Measurements from ENCODE around the gene LHFPL3.

The LHFPL3 gene

GRCh38 chr7:104397442-104397841, 69.0 kb downstream of the LHFPL3 start:
- no peak for TF ChIP-seq USF1 (IDR thresholded peaks at IDR 0.05)
- no peak for TF ChIP-seq EGR1 (IDR thresholded peaks at IDR 0.05)
- no peak for TF ChIP-seq TEAD4 (IDR thresholded peaks at IDR 0.05)
- TF ChIP-seq TCF12 (IDR thresholded peaks at IDR 0.05; ENCODE audit: low read depth) = no peak
- no peak for TF ChIP-seq YY1 (IDR thresholded peaks at IDR 0.05; ENCODE audit: low read depth)

- TF ChIP-seq TCF12 (IDR thresholded peaks at IDR 0.05; ENCODE audit: low read depth) = no peak
- no peak for TF ChIP-seq ZBTB7A (IDR thresholded peaks at IDR 0.05; ENCODE audit: low read depth)
- TF ChIP-seq REST (IDR thresholded peaks at IDR 0.05; ENCODE audit: low read depth) = no peak
- no peak for TF ChIP-seq YY1 (IDR thresholded peaks at IDR 0.05; ENCODE audit: low read depth)
- TF ChIP-seq NFIC (IDR thresholded peaks at IDR 0.05) = no peak
- TF ChIP-seq MAX (IDR thresholded peaks at IDR 0.05) = no peak
- no peak for TF ChIP-seq CEBPB (IDR thresholded peaks at IDR 0.05)
- TF ChIP-seq TEAD4 (IDR thresholded peaks at IDR 0.05) = no peak
- no peak for TF ChIP-seq CREB1 (IDR thresholded peaks at IDR 0.05; ENCODE audit: low read depth)
- no peak for TF ChIP-seq EGR1 (IDR thresholded peaks at IDR 0.05)
- TF ChIP-seq FOXM1 (IDR thresholded peaks at IDR 0.05; ENCODE audit: borderline replicate concordance, low read depth) = no peak
- TF ChIP-seq TAF1 (IDR thresholded peaks at IDR 0.05; ENCODE audit: low read depth) = no peak
Observed at GRCh38 chr7:104408371-104408770, 80.0 kb downstream of the LHFPL3 start.

- TF ChIP-seq FOXM1 (IDR thresholded peaks at IDR 0.05; ENCODE audit: borderline replicate concordance, low read depth) = no peak
- no peak for TF ChIP-seq TAF1 (IDR thresholded peaks at IDR 0.05; ENCODE audit: low read depth)
- TF ChIP-seq USF1 (IDR thresholded peaks at IDR 0.05) = no peak
- TF ChIP-seq TCF12 (IDR thresholded peaks at IDR 0.05; ENCODE audit: low read depth) = no peak
- no peak for TF ChIP-seq NFIC (IDR thresholded peaks at IDR 0.05)
- no peak for TF ChIP-seq CEBPB (IDR thresholded peaks at IDR 0.05)
- no peak for TF ChIP-seq REST (IDR thresholded peaks at IDR 0.05; ENCODE audit: low read depth)
- no peak for TF ChIP-seq EP300 (IDR thresholded peaks at IDR 0.05; ENCODE audit: borderline replicate concordance)
- no peak for TF ChIP-seq EGR1 (IDR thresholded peaks at IDR 0.05)
Observed at GRCh38 chr7:104410742-104411141, 82.3 kb downstream of the LHFPL3 start.

GRCh38 chr7:104412911-104413310, 84.5 kb downstream of the LHFPL3 start:
- TF ChIP-seq CEBPB (IDR thresholded peaks at IDR 0.05) (no peak), FOXM1 (IDR thresholded peaks at IDR 0.05; ENCODE audit: borderline replicate concordance, low read depth) (no peak), TCF12 (IDR thresholded peaks at IDR 0.05; ENCODE audit: low read depth) (no peak), TAF1 (IDR thresholded peaks at IDR 0.05; ENCODE audit: low read depth) (no peak), YY1 (IDR thresholded peaks at IDR 0.05; ENCODE audit: low read depth) (no peak), REST (IDR thresholded peaks at IDR 0.05; ENCODE audit: low read depth) (no peak), EGR1 (IDR thresholded peaks at IDR 0.05) (no peak), RAD21 (IDR thresholded peaks at IDR 0.05; ENCODE audit: low read depth) (no peak), ZBTB7A (IDR thresholded peaks at IDR 0.05; ENCODE audit: low read depth) (no peak), NFIC (IDR thresholded peaks at IDR 0.05) (no peak), EP300 (IDR thresholded peaks at IDR 0.05; ENCODE audit: borderline replicate concordance) (no peak), USF1 (IDR thresholded peaks at IDR 0.05) (no peak), MAX (IDR thresholded peaks at IDR 0.05) (no peak)

All from Ishikawa (cell line).